22Rv1 (cell line): ENCODE data around the gene PORCN.

Source experiments
- ZFX ChIP-seq: fragments of 450-650 bp; IDR thresholded peaks from 2 replicates; pipeline ENCODE4 v1.6.1; 2017; ENCODE audit warnings: antibody characterized with exemption, borderline replicate concordance
- TF ChIP-seq, protein P1 (sequence below): fragments of 450-650 bp; IDR thresholded peaks from 2 replicates; pipeline ENCODE4 v1.5.1; 2017; ENCODE audit warnings: mild to moderate bottlenecking

DNA sequence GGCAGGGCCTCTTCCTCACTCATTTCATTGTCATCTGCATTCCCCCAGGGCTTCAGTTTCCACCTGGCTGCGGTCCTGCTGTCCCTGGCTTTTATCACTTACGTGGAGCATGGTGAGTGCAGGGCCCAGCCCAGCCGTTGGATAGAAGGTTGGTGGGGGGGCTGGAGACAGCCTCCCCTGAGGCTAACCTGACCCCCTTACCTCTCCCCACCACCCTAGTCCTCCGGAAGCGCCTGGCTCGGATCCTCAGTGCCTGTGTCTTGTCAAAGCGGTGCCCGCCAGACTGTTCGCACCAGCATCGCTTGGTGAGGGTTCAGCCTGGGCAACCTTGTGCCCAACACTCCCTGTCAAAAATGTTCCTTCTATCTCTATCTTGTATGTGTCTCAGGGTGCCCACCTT, 7.0 kb downstream of the PORCN start:
- TF ChIP-seq, protein P1, sequence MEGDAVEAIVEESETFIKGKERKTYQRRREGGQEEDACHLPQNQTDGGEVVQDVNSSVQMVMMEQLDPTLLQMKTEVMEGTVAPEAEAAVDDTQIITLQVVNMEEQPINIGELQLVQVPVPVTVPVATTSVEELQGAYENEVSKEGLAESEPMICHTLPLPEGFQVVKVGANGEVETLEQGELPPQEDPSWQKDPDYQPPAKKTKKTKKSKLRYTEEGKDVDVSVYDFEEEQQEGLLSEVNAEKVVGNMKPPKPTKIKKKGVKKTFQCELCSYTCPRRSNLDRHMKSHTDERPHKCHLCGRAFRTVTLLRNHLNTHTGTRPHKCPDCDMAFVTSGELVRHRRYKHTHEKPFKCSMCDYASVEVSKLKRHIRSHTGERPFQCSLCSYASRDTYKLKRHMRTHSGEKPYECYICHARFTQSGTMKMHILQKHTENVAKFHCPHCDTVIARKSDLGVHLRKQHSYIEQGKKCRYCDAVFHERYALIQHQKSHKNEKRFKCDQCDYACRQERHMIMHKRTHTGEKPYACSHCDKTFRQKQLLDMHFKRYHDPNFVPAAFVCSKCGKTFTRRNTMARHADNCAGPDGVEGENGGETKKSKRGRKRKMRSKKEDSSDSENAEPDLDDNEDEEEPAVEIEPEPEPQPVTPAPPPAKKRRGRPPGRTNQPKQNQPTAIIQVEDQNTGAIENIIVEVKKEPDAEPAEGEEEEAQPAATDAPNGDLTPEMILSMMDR = no peak
- no peak for TF ChIP-seq ZFX
